ENCODE measurements around the gene ULBP3. TPM values are rescaled to one million over a fixed set of nuclear protein-coding genes. Genes with fewer than 3 reads are reported as not detected.

The ULBP3 gene
- total RNA-seq, 1 experiment from 2014 or later: 18.4 TPM

DNA sequence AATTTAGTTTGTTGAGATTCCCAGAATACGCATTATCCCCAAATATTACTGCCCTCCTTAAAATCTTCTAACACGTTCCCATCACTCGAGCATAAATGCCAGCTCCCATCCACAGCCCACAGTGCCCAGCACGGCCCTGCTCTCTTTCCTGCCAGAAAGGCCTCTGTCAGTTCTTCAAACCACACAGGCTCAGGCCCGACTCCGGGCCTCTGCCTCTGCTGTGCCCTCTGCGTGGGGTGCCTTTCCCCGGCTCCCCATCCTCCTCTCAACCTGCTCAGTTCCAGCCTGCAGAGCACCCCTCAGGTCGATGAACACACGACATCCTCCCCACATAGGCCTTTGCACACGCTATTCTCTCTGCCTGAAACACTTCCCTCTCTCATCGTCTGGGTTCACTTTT, 12.8 kb downstream of the ULBP3 start (continued):
- TF ChIP-seq, protein P1, sequence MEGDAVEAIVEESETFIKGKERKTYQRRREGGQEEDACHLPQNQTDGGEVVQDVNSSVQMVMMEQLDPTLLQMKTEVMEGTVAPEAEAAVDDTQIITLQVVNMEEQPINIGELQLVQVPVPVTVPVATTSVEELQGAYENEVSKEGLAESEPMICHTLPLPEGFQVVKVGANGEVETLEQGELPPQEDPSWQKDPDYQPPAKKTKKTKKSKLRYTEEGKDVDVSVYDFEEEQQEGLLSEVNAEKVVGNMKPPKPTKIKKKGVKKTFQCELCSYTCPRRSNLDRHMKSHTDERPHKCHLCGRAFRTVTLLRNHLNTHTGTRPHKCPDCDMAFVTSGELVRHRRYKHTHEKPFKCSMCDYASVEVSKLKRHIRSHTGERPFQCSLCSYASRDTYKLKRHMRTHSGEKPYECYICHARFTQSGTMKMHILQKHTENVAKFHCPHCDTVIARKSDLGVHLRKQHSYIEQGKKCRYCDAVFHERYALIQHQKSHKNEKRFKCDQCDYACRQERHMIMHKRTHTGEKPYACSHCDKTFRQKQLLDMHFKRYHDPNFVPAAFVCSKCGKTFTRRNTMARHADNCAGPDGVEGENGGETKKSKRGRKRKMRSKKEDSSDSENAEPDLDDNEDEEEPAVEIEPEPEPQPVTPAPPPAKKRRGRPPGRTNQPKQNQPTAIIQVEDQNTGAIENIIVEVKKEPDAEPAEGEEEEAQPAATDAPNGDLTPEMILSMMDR (IDR thresholded peaks at IDR 0.05 in 2 of 3, conservative IDR thresholded peaks at IDR 0.05 in 1 of 3; ENCODE audit: borderline replicate concordance in 1 of 3, insufficient read depth in 1 of 3, low read depth in 2 of 3, low read length in 2 of 3): no peak
- TF ChIP-seq TCF7L2 (IDR thresholded peaks at IDR 0.05; ENCODE audit: borderline replicate concordance, extremely low read depth, insufficient read depth, insufficient read length): no peak

GRCh38 chr6:150055131-150055530, 13.8 kb downstream of the ULBP3 start:
- Histone ChIP-seq H3K4me2 (ENCODE audit: low read length) (no peak overlapping the region), H3K79me2 (ENCODE audit: insufficient read depth, low read length) (no peaks in the 10 kb centered on the region), H3K27ac (ENCODE audit: low read depth, low read length) (no peak overlapping the region), H3K27me3 (ENCODE audit: insufficient read depth, low read length) (peaks cover 15% of the 10 kb centered on the region; the same call in 1 of the 2 replicates), H3K36me3 (ENCODE audit: control insufficient read depth in 1 of 2, insufficient read depth in 2 of 2, low read length in 2 of 2) (no peaks in the 10 kb centered on the region), H3K4me3 (replicated peaks in 1 of 2; ENCODE audit: low read depth in 1 of 2, low read length in 2 of 2) (no peak overlapping the region), H4K20me1 (ENCODE audit: insufficient read depth) (no peaks in the 10 kb centered on the region), H3K4me1 (ENCODE audit: control insufficient read depth in 1 of 2, insufficient read depth in 2 of 2, low read length in 2 of 2) (no peaks in the 10 kb centered on the region), H3K9me3 (ENCODE audit: control insufficient read depth in 1 of 2, insufficient read depth in 1 of 2, low read depth in 1 of 2, low read length in 2 of 2) (no peaks in the 10 kb centered on the region), H3K9me2 (ENCODE audit: insufficient read depth) (no peaks in the 10 kb centered on the region), H3K9ac (ENCODE audit: low read length) (no peak overlapping the region), H2AFZ (ENCODE audit: low read depth, low read length, poor library complexity, severe bottlenecking) (no peak overlapping the region)
- ATAC-seq (no peak), DNase-seq (ENCODE audit: low read depth, low spot score) (no peak)
- no TSS peak for BruUV-seq (replicated peaks)
- CTCF ChIA-PET: interaction anchor here (1.6 kb wide), 1 partner anchor 16 kb away, joined by 7 read pairs; no protein-coding TSS in a partner anchor
- TF ChIP-seq TCF7L2 (IDR thresholded peaks at IDR 0.05; ENCODE audit: borderline replicate concordance, extremely low read depth, insufficient read depth, insufficient read length): no peak
- TF ChIP-seq EZH2 (IDR thresholded peaks at IDR 0.05): no peak
- TF ChIP-seq SIN3A (IDR thresholded peaks at IDR 0.05; ENCODE audit: low read depth): no peak
- no peak for TF ChIP-seq ELF1 (IDR thresholded peaks at IDR 0.05; ENCODE audit: borderline replicate concordance, low read depth)
- no peak for TF ChIP-seq EGR1 (IDR thresholded peaks at IDR 0.05; ENCODE audit: low read depth)
- TF ChIP-seq ATF3 (IDR thresholded peaks at IDR 0.05): no peak
- RAD21 ChIA-PET (ENCODE audit: low non-redundant PET in 1 of 2, low total read pairs in 2 of 2, uncharacterized antibody in 2 of 2, unreplicated experiment in 2 of 2): no interaction called here
- POLR2A ChIA-PET: interaction anchor here (1.4 kb wide), 1 partner anchor 14 kb away, joined by 3 read pairs; the partner anchor contains the start of gene ULBP3
- intact Hi-C loops (cut with micrococcal nuclease): no loop called here

Data from HCT116 (cell line).